ENCODE measurements around the gene CNOT2.
"Not testable (repeated sequence)": the region's sequence is repeated elsewhere in the genome, so short reads cannot be mapped to it uniquely, and the experiment has no call there.

The CNOT2 gene

DNA sequence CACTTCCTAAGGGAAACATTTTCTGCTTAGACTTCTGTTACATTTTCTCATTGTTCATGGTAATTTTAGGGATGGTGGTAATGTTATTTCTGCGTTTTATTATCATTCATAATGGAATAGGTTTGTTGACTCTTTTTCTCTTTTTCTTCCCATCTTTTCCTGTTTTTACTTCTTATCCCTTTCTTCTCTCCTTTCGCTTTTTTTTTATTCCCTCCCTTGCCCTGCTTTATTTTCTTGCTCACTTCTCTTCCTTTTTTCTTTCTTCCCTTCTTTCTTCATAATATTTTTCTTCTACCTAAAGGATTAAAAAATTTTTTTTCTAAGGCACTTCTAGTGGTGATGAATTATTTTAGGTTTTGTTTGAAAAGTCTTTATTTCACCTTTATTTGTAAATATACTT lies 45.6 kb downstream of the CNOT2 start:
- H3K4me3 ChIP-seq (ENCODE audit: low read length), result no peak overlapping the region
- H3K9me3 ChIP-seq (ENCODE audit: low read length), result peaks cover 4% of the 10 kb centered on the region
- H3K27me3 ChIP-seq (ENCODE audit: insufficient read depth, low read length), result no peaks in the 10 kb centered on the region
- peaks cover 15% of the 10 kb centered on the region for H3K4me1 ChIP-seq (ENCODE audit: insufficient read depth, low read length)
- H3K36me3 ChIP-seq (ENCODE audit: insufficient read depth, low read length), result peaks cover 22% of the 10 kb centered on the region
- no peak overlapping the region for H2AFZ ChIP-seq (ENCODE audit: low read depth, low read length)

DNA sequence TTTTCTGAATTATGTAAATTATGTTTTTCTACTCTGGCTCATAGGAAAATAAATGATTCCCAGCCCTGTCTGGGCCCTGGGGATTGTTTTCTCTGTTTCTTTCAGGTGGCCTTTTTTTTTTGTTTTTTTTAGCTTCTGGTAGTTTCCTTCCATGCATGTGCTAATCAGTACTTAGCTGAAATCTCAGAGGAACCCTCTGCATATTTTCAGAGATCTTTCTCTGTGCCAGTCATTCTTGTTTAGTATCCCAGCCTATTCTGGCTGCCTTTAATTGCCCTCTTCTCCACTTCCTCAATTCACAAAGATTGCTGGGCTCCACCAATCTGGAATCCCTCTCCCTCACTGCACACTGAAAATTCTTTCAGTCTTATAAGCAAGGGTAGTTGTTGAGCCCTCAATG lies 46.9 kb downstream of the CNOT2 start:
- no peaks in the 10 kb centered on the region for H3K27me3 ChIP-seq (ENCODE audit: insufficient read depth, low read length)
- H2AFZ ChIP-seq (ENCODE audit: low read depth, low read length), result no peak overlapping the region
- H3K4me3 ChIP-seq (ENCODE audit: low read length), result no peak overlapping the region
- peaks cover 25% of the 10 kb centered on the region for H3K36me3 ChIP-seq (ENCODE audit: insufficient read depth, low read length)
- peaks cover 15% of the 10 kb centered on the region for H3K4me1 ChIP-seq (ENCODE audit: insufficient read depth, low read length)
- H3K9me3 ChIP-seq (ENCODE audit: low read length), result peaks cover 4% of the 10 kb centered on the region

DNA sequence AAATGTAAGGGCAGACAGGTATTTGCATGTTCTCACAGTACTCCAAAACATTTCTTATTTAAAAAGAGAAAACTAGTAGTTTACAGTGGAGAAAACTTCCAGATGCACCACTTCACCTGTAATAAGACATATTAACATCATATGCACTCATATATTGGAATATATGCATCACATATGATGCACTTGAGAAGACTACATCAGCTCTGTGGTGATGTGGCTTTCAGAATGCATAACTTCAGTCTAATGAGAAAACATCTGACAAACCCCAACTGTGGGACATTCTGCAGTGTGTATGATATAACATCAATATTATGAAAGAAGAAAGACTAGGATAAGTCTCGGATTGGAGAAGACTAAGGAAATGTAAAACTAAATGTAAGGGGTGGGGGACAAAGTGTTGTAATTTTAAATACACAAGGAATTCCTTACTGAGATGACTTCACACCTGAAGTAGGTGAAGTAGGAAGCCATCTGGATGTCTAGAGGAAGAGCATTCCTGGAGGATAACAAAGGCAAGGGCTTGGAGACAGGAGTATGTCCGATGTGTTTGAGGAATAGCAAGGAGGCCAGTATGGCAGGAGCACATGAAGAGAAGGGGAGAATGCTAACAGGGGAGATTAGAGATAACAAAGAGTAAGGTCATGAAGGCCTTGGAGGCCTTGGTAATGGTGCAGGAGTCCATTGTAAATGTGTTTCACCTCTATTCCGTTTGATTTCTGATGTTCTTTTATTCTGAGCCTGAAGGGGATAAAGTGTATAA lies 49.0 kb downstream of the CNOT2 start:
- Histone ChIP-seq H3K9me3 (ENCODE audit: low read length) (peaks cover 4% of the 10 kb centered on the region), H3K27me3 (ENCODE audit: insufficient read depth, low read length) (no peaks in the 10 kb centered on the region), H3K4me3 (ENCODE audit: low read length) (no peak overlapping the region), H2AFZ (ENCODE audit: low read depth, low read length) (no peak overlapping the region), H3K4me1 (ENCODE audit: insufficient read depth, low read length) (no peaks in the 10 kb centered on the region), H3K36me3 (ENCODE audit: insufficient read depth, low read length) (peaks cover 21% of the 10 kb centered on the region)

GRCh38 chr12:70304684-70305555 lies 61.7 kb downstream of the CNOT2 start:
- not testable (repeated sequence) for H2AFZ ChIP-seq (ENCODE audit: low read depth, low read length); H3K4me1 ChIP-seq (ENCODE audit: insufficient read depth, low read length); H3K27me3 ChIP-seq (ENCODE audit: insufficient read depth, low read length); H3K4me3 ChIP-seq (ENCODE audit: low read length)
- peaks cover 13% of the 10 kb centered on the region for H3K36me3 ChIP-seq (ENCODE audit: insufficient read depth, low read length)
- peaks cover 12% of the 10 kb centered on the region for H3K9me3 ChIP-seq (ENCODE audit: low read length)

DNA sequence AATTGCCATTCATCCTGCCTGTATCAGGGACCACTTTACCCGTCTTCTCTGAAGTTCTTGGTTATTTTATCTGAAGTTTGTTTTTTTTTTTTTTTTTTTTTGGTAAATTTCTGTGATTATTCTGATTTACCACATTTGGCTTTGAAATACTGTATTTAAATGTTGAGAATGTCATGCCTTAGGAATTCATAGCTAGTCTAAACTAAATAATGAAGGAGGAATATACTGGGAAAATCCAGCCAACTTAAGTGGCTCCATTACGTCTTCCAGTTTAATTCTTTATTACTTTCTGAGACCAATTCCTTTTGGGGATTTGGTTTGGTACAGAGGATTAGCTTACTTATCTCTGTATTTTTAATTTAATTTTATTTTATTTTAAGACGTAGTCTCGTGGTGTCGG lies 62.6 kb downstream of the CNOT2 start:
- no peak overlapping the region for H2AFZ ChIP-seq (ENCODE audit: low read depth, low read length)
- peaks cover 13% of the 10 kb centered on the region for H3K36me3 ChIP-seq (ENCODE audit: insufficient read depth, low read length)
- peaks cover 12% of the 10 kb centered on the region for H3K9me3 ChIP-seq (ENCODE audit: low read length)
- no peaks in the 10 kb centered on the region for H3K4me1 ChIP-seq (ENCODE audit: insufficient read depth, low read length)
- no peaks in the 10 kb centered on the region for H3K27me3 ChIP-seq (ENCODE audit: insufficient read depth, low read length)
- no peak overlapping the region for H3K4me3 ChIP-seq (ENCODE audit: low read length)

DNA sequence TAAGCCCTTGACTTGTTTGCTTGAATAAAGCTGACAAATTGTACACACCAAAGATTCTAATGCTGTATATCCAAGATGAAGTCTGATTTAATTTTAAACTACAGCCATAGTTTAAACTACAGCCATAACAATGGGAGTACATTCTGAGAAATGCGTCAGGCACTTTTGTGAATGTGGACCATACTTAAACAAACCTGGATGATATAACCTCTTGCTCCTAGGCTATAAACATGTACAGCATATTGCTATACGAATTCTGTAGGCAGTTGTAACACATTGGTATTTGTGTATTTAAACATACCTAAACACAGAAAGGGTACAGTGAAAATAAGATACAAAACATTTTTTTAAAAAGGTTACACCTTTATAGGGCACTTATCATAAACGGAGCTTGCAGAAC lies 63.4 kb downstream of the CNOT2 start:
- Histone ChIP-seq H3K4me3 (ENCODE audit: low read length) (no peak overlapping the region), H3K36me3 (ENCODE audit: insufficient read depth, low read length) (peaks cover 18% of the 10 kb centered on the region), H3K9me3 (ENCODE audit: low read length) (peaks cover 12% of the 10 kb centered on the region), H2AFZ (ENCODE audit: low read depth, low read length) (no peak overlapping the region), H3K27me3 (ENCODE audit: insufficient read depth, low read length) (no peaks in the 10 kb centered on the region), H3K4me1 (ENCODE audit: insufficient read depth, low read length) (no peaks in the 10 kb centered on the region)

GRCh38 chr12:70307868-70308267 lies 64.6 kb downstream of the CNOT2 start:
- Histone ChIP-seq H3K9me3 (ENCODE audit: low read length) (peaks cover 12% of the 10 kb centered on the region), H3K4me1 (ENCODE audit: insufficient read depth, low read length) (no peaks in the 10 kb centered on the region), H3K27me3 (ENCODE audit: insufficient read depth, low read length) (no peaks in the 10 kb centered on the region), H2AFZ (ENCODE audit: low read depth, low read length) (no peak overlapping the region), H3K4me3 (ENCODE audit: low read length) (no peak overlapping the region), H3K36me3 (ENCODE audit: insufficient read depth, low read length) (peaks cover 18% of the 10 kb centered on the region)

DNA sequence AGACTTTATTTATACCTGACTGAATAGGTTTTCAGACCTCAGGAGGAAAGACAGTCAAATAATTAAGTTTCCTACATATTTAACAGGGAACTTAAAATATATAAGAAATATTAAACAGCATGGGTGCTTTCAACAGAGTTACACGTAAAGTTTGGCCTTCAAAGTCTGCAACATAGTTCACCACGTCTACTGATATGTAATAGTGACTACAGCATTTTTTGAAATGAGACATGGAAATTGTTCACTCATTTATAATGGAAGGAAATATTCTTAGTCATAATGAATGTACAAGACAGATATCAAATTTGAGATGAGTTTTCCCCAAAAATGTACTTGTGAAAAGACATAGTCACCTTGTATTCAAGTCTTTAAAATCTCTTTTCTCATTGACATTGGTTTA lies 66.1 kb downstream of the CNOT2 start:
- Histone ChIP-seq H3K9me3 (ENCODE audit: low read length) (peaks cover 10% of the 10 kb centered on the region), H3K36me3 (ENCODE audit: insufficient read depth, low read length) (peaks cover 17% of the 10 kb centered on the region), H3K4me1 (ENCODE audit: insufficient read depth, low read length) (no peaks in the 10 kb centered on the region), H3K27me3 (ENCODE audit: insufficient read depth, low read length) (no peaks in the 10 kb centered on the region), H2AFZ (ENCODE audit: low read depth, low read length) (no peak overlapping the region), H3K4me3 (ENCODE audit: low read length) (no peak overlapping the region)

DNA sequence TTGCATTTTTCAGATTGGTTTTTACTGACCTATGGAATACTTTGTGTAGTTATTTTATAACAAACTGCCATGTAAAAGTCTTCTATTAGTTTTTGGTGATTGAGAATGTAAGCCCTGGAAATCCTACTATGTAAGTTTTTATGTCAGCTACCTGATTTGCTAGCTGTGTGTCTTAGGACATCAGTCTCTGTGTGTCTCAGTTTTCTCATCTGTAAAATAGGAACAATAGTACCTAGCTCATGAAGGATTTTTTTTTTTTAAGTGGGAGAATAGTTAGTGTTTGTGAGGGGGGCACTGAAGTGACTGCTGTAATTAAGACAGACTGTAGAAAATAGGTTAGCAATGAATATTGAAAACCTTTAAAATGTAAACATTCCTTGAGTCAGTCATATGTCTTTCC lies 70.9 kb downstream of the CNOT2 start:
- no peaks in the 10 kb centered on the region for H3K9me3 ChIP-seq (ENCODE audit: low read length)
- H3K36me3 ChIP-seq (ENCODE audit: insufficient read depth, low read length), result peaks cover 10% of the 10 kb centered on the region
- H2AFZ ChIP-seq (ENCODE audit: low read depth, low read length), result no peak overlapping the region
- H3K27me3 ChIP-seq (ENCODE audit: insufficient read depth, low read length), result no peaks in the 10 kb centered on the region
- no peaks in the 10 kb centered on the region for H3K4me1 ChIP-seq (ENCODE audit: insufficient read depth, low read length)
- no peak overlapping the region for H3K4me3 ChIP-seq (ENCODE audit: low read length)

DNA sequence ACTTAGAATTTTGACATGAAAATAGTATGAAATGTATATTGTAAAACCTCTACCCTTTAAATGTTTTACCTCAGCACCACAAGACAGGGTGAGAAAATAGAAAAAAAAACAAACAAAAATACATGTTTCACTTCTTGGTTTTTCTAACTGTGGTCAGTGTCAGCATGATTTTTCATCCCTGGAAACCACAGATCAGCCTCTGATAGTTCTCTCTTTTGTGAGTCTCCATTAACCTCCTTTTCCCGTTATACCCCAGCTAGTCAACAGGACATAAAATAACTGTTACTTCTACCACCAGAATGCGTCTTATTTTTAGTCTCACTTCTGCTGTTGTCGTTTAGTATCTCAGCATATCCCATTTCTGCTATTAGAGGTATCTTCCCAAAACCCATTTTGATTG lies 74.5 kb downstream of the CNOT2 start:
- H2AFZ ChIP-seq (ENCODE audit: low read depth, low read length), result no peak overlapping the region
- no peak overlapping the region for H3K4me3 ChIP-seq (ENCODE audit: low read length)
- no peaks in the 10 kb centered on the region for H3K4me1 ChIP-seq (ENCODE audit: insufficient read depth, low read length)
- H3K9me3 ChIP-seq (ENCODE audit: low read length), result no peaks in the 10 kb centered on the region
- peaks cover 19% of the 10 kb centered on the region for H3K36me3 ChIP-seq (ENCODE audit: insufficient read depth, low read length)
- no peaks in the 10 kb centered on the region for H3K27me3 ChIP-seq (ENCODE audit: insufficient read depth, low read length)

GRCh38 chr12:70319605-70320004 lies 76.4 kb downstream of the CNOT2 start:
- Histone ChIP-seq H3K27me3 (ENCODE audit: insufficient read depth, low read length) (no peaks in the 10 kb centered on the region), H3K36me3 (ENCODE audit: insufficient read depth, low read length) (peaks cover 31% of the 10 kb centered on the region), H3K9me3 (ENCODE audit: low read length) (no peaks in the 10 kb centered on the region), H3K4me3 (ENCODE audit: low read length) (no peak overlapping the region), H3K4me1 (ENCODE audit: insufficient read depth, low read length) (no peaks in the 10 kb centered on the region), H2AFZ (ENCODE audit: low read depth, low read length) (no peak overlapping the region)

- H3K4me1 ChIP-seq (ENCODE audit: insufficient read depth, low read length), result no peaks in the 10 kb centered on the region
- no peak overlapping the region for H3K4me3 ChIP-seq (ENCODE audit: low read length)
- H2AFZ ChIP-seq (ENCODE audit: low read depth, low read length), result no peak overlapping the region
- H3K27me3 ChIP-seq (ENCODE audit: insufficient read depth, low read length), result no peaks in the 10 kb centered on the region
- H3K9me3 ChIP-seq (ENCODE audit: low read length), result no peaks in the 10 kb centered on the region
- peaks cover 33% of the 10 kb centered on the region for H3K36me3 ChIP-seq (ENCODE audit: insufficient read depth, low read length)
These were observed 78.0 kb downstream of the CNOT2 start for GRCh38 chr12:70321191-70321590.

DNA sequence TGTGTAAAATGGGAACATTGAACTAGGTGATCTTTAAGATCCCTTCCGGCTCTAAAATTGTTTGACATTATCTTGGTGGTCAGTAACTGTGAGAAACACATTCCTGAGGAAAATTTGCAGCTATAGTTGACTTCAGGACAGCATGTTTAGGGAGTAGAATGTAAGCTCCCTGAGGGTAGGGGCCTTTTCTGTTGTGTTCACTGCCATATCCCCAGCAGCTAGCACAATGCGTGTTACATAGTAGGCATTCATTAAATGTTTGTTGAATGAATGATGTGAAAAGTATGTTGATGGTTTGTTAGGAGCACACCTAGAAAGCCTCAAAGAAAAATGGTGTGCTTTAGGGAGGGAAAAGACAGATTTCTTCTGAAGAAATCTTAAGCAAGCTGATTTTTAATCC lies 84.3 kb downstream of the CNOT2 start:
- Histone ChIP-seq H3K4me1 (ENCODE audit: insufficient read depth, low read length) (no peaks in the 10 kb centered on the region), H3K36me3 (ENCODE audit: insufficient read depth, low read length) (peaks cover 29% of the 10 kb centered on the region), H2AFZ (ENCODE audit: low read depth, low read length) (no peak overlapping the region), H3K4me3 (ENCODE audit: low read length) (no peak overlapping the region), H3K27me3 (ENCODE audit: insufficient read depth, low read length) (no peaks in the 10 kb centered on the region), H3K9me3 (ENCODE audit: low read length) (no peaks in the 10 kb centered on the region)

Data from neuron (in vitro differentiated cells).